ENCODE results near the gene AIPL1. TPM values are rescaled to one million over a fixed set of nuclear protein-coding genes. Genes with fewer than 3 reads are reported as not detected.

The AIPL1 gene
- total and polyA plus RNA-seq, 2 donors from 2014 or later: not detected

GRCh38 chr17:6477831-6478383 lies 43.0 kb upstream of the AIPL1 start:
- DNase-seq (peak in 1 of 5 donors; percentile 67), FAIRE-seq (no peak)
- Histone ChIP-seq H3K27ac (ENCODE audit: low read depth in 2 of 2, low read length in 2 of 2) (no peak overlapping the region), H3K9me3 (ENCODE audit: control insufficient read depth in 2 of 3, insufficient read depth in 1 of 3, low read length in 3 of 3) (no peaks in the 10 kb centered on the region), H3K9ac (ENCODE audit: low read length in 3 of 3) (no peak overlapping the region), H3K27me3 (ENCODE audit: control insufficient read depth, insufficient read depth, low read length) (no peaks in the 10 kb centered on the region), H3K36me3 (ENCODE audit: control insufficient read depth in 2 of 3, insufficient read depth in 3 of 3, low read length in 3 of 3) (no peaks in the 10 kb centered on the region), H3K4me1 (ENCODE audit: control insufficient read depth in 2 of 3, insufficient read depth in 2 of 3, low read depth in 1 of 3, low read length in 3 of 3) (no peaks in the 10 kb centered on the region), H3K4me3 (ENCODE audit: low read length in 3 of 3) (no peak overlapping the region)
- TF ChIP-seq CTCF (IDR thresholded peaks at IDR 0.05; ENCODE audit: borderline replicate concordance, extremely low read depth, insufficient read depth): no peak
- intact Hi-C loops (cut with DNase I): loop anchor here (10.0 kb wide), 1 partner anchor 87 kb away; no protein-coding TSS in a partner anchor

- H3K9ac ChIP-seq (ENCODE audit: low read length in 3 of 3): no peak overlapping the region
- no peaks in the 10 kb centered on the region for H3K27me3 ChIP-seq (ENCODE audit: control insufficient read depth, insufficient read depth, low read length)
- H3K36me3 ChIP-seq (ENCODE audit: control insufficient read depth in 2 of 3, insufficient read depth in 3 of 3, low read length in 3 of 3): no peaks in the 10 kb centered on the region
- FAIRE-seq (no peak), DNase-seq (peak in 1 of 5 donors; percentile 34)
- H3K27ac ChIP-seq (ENCODE audit: low read depth in 2 of 2, low read length in 2 of 2): no peak overlapping the region
- intact Hi-C loops (cut with DNase I): loop anchor here (10.0 kb wide), 1 partner anchor 88 kb away; no protein-coding TSS in a partner anchor
- no peak for TF ChIP-seq CTCF (IDR thresholded peaks at IDR 0.05; ENCODE audit: borderline replicate concordance, extremely low read depth, insufficient read depth)
- H3K4me3 ChIP-seq (ENCODE audit: low read length in 3 of 3): no peak overlapping the region
- no peaks in the 10 kb centered on the region for H3K9me3 ChIP-seq (ENCODE audit: control insufficient read depth in 2 of 3, insufficient read depth in 1 of 3, low read length in 3 of 3)
- no peaks in the 10 kb centered on the region for H3K4me1 ChIP-seq (ENCODE audit: control insufficient read depth in 2 of 3, insufficient read depth in 2 of 3, low read depth in 1 of 3, low read length in 3 of 3)
Observed at GRCh38 chr17:6476810-6477179, 41.9 kb upstream of the AIPL1 start.

GRCh38 chr17:6476076-6476809 lies 41.3 kb upstream of the AIPL1 start:
- H3K9ac ChIP-seq (ENCODE audit: low read length in 3 of 3): no peak overlapping the region
- H3K4me3 ChIP-seq (ENCODE audit: low read length in 3 of 3): no peak overlapping the region
- no peaks in the 10 kb centered on the region for H3K4me1 ChIP-seq (ENCODE audit: control insufficient read depth in 2 of 3, insufficient read depth in 2 of 3, low read depth in 1 of 3, low read length in 3 of 3)
- DNase-seq: no peak
- FAIRE-seq: no peak
- H3K36me3 ChIP-seq (ENCODE audit: control insufficient read depth in 2 of 3, insufficient read depth in 3 of 3, low read length in 3 of 3): no peaks in the 10 kb centered on the region
- intact Hi-C loops (cut with DNase I): loop anchor here (10.0 kb wide), 1 partner anchor 89 kb away; no protein-coding TSS in a partner anchor
- TF ChIP-seq CTCF (IDR thresholded peaks at IDR 0.05; ENCODE audit: borderline replicate concordance, extremely low read depth, insufficient read depth): no peak
- no peaks in the 10 kb centered on the region for H3K9me3 ChIP-seq (ENCODE audit: control insufficient read depth in 2 of 3, insufficient read depth in 1 of 3, low read length in 3 of 3)
- no peak overlapping the region for H3K27ac ChIP-seq (ENCODE audit: low read depth in 2 of 2, low read length in 2 of 2)
- H3K27me3 ChIP-seq (ENCODE audit: control insufficient read depth, insufficient read depth, low read length): no peaks in the 10 kb centered on the region

All from kidney (tissue), 14 donors.